ENCODE measurements around the gene RNASE1. TPM values are rescaled to one million over a fixed set of nuclear protein-coding genes. Genes with fewer than 3 reads are reported as not detected.

The RNASE1 gene
- total RNA-seq, result not detected

GRCh38 chr14:20802341-20803084 lies at the start of gene RNASE1:
TSS of gene RNASE1 (minus strand) at chr14:20802844. CDS start at chr14:20802068, 776 bp downstream.

Other genes starting within 250 kb of the RNASE1 start
- not detected for gene RNASE9, start 241.8 kb downstream of the RNASE1 start, total RNA-seq
- not detected for gene RNASE11, start 214.8 kb downstream of the RNASE1 start, total RNA-seq
- not detected for gene RNASE12, start 211.5 kb downstream of the RNASE1 start, total RNA-seq
- gene OR6S1, start 161.2 kb downstream of the RNASE1 start, total RNA-seq, result not detected
- gene RNASE4, start 118.3 kb downstream of the RNASE1 start, total RNA-seq, result under 1 TPM; 0.41 to 0.45 TPM
- 1 to 10 TPM; 1.2 TPM for gene ANG, start 114.1 kb downstream of the RNASE1 start, total RNA-seq
- not detected for gene EDDM3A, start 57.0 kb downstream of the RNASE1 start, total RNA-seq
- not detected for gene EDDM3B, start 34.4 kb downstream of the RNASE1 start, total RNA-seq
- 1 to 10 TPM; 6.1 to 6.5 TPM for gene RNASE6, start 21.6 kb downstream of the RNASE1 start, total RNA-seq
- not detected for gene RNASE3, start 88.5 kb upstream of the RNASE1 start, total RNA-seq
- not detected for gene RNASE2, start 152.6 kb upstream of the RNASE1 start, total RNA-seq
- gene METTL17, start 187.1 kb upstream of the RNASE1 start, total RNA-seq, result 10 to 100 TPM; 88.9 to 90.9 TPM
- not detected for gene SLC39A2, start 196.4 kb upstream of the RNASE1 start, total RNA-seq
- gene NDRG2, start 222.2 kb upstream of the RNASE1 start, total RNA-seq, result 10 to 100 TPM; 10.9 to 12.3 TPM
- gene TPPP2, start 227.4 kb upstream of the RNASE1 start, total RNA-seq, result not detected
- not detected for gene RNASE13, start 232.0 kb upstream of the RNASE1 start, total RNA-seq
- gene RNASE7, start 239.5 kb upstream of the RNASE1 start, total RNA-seq, result not detected

Measured in activated naive CD4-positive, alpha-beta T cell treated with anti-CD3 and anti-CD28 coated beads, Interleukin-2, amount 10 ng/mL, durations not matched to agents 5 hours and 36 hours (primary cell).